ENCODE data around the gene ARL15.

DNA sequence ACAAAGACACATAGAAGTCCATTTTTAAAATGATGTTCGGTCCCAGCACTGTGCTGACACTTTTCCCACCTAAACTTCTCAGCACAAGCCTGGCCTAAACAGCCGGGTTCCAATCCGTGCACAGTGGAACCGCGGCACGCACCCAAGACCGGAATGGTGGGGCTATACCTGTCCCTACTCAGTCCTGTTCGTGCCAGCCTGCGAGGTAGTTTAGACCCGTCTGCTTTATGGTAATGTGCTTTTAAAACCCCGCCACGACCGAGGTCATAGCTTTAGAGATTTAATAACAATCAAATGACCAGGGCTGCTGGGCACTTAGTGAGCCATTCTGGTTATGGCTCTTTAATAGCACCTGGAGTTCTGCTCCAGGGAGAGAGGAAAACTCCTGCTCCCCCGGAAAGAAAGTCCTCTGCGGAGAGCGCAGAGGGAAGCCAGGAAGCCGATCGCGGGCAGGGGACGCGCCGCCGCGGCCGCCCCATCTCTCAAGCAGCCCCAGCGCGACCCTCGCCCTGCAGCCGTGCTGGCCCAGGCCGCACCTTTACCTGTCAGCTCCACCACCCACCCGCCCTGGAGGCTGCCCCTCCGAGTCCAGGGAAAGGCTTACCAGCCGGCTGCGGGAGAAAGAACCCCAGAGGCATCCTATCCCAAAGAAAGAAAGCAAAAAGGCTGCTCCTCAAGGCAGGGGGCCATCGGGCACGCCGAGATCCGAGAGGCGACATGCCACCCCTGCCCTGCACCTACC lies 511 bp downstream of the ARL15 start:
- TF ChIP-seq EZH2 (IDR thresholded peaks at IDR 0.05; ENCODE audit: borderline replicate concordance, low read length): no peak
- TF ChIP-seq, protein P1, sequence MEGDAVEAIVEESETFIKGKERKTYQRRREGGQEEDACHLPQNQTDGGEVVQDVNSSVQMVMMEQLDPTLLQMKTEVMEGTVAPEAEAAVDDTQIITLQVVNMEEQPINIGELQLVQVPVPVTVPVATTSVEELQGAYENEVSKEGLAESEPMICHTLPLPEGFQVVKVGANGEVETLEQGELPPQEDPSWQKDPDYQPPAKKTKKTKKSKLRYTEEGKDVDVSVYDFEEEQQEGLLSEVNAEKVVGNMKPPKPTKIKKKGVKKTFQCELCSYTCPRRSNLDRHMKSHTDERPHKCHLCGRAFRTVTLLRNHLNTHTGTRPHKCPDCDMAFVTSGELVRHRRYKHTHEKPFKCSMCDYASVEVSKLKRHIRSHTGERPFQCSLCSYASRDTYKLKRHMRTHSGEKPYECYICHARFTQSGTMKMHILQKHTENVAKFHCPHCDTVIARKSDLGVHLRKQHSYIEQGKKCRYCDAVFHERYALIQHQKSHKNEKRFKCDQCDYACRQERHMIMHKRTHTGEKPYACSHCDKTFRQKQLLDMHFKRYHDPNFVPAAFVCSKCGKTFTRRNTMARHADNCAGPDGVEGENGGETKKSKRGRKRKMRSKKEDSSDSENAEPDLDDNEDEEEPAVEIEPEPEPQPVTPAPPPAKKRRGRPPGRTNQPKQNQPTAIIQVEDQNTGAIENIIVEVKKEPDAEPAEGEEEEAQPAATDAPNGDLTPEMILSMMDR (conservative IDR thresholded peaks at IDR 0.05 in 1 of 2, IDR thresholded peaks at IDR 0.05 in 1 of 2; ENCODE audit: extremely low read depth in 1 of 2, insufficient read depth in 1 of 2, low read depth in 1 of 2, low read length in 2 of 2): no peak
